ENCODE results near the gene KCNT2.
A peak's percentile ranks its signal among the peaks of the same experiment; 100 is the strongest.

Gene KCNT2

GRCh38 chr1:196344453-196344852 lies 263.8 kb downstream of the KCNT2 start:
- no peaks in the 10 kb centered on the region for H3K36me3 ChIP-seq (ENCODE audit: insufficient read depth, low read depth, low read length)
- H3K27ac ChIP-seq (ENCODE audit: low read length), result no peak overlapping the region
- H3K9me3 ChIP-seq (ENCODE audit: insufficient read depth, low read depth, low read length), result no peaks in the 10 kb centered on the region
- H3K9ac ChIP-seq (ENCODE audit: low read depth, low read length), result no peak overlapping the region
- peak overlapping the region; percentile 24; the same call in 1 of the 2 replicates for H3K4me3 ChIP-seq (ENCODE audit: low read length)
- peaks cover 27% of the 10 kb centered on the region; the same call in 1 of the 2 replicates for H3K4me1 ChIP-seq (ENCODE audit: insufficient read depth, low read length)
- H3K27me3 ChIP-seq (ENCODE audit: insufficient read depth, low read length), result no peaks in the 10 kb centered on the region

GRCh38 chr1:196324345-196324744 lies 283.9 kb downstream of the KCNT2 start:
- Histone ChIP-seq H3K27me3 (ENCODE audit: insufficient read depth, low read length) (no peaks in the 10 kb centered on the region), H3K27ac (ENCODE audit: low read length) (no peak overlapping the region), H3K4me1 (ENCODE audit: insufficient read depth, low read length) (peaks cover 9% of the 10 kb centered on the region; the same call in 1 of the 2 replicates), H3K9ac (ENCODE audit: low read depth, low read length) (no peak overlapping the region), H3K36me3 (ENCODE audit: insufficient read depth, low read depth, low read length) (peaks cover 16% of the 10 kb centered on the region; the same call in 1 of the 2 replicates), H3K9me3 (ENCODE audit: insufficient read depth, low read depth, low read length) (no peaks in the 10 kb centered on the region), H3K4me3 (ENCODE audit: low read length) (no peak overlapping the region)

- Histone ChIP-seq H3K27me3 (ENCODE audit: insufficient read depth, low read length) (no peaks in the 10 kb centered on the region), H3K4me1 (ENCODE audit: insufficient read depth, low read length) (peaks cover 9% of the 10 kb centered on the region; the same call in 1 of the 2 replicates), H3K4me3 (ENCODE audit: low read length) (no peak overlapping the region), H3K9ac (ENCODE audit: low read depth, low read length) (no peak overlapping the region), H3K36me3 (ENCODE audit: insufficient read depth, low read depth, low read length) (peaks cover 16% of the 10 kb centered on the region; the same call in 1 of the 2 replicates), H3K9me3 (ENCODE audit: insufficient read depth, low read depth, low read length) (no peaks in the 10 kb centered on the region), H3K27ac (ENCODE audit: low read length) (no peak overlapping the region)
Observed at GRCh38 chr1:196323869-196324268, 284.4 kb downstream of the KCNT2 start.

- H3K4me3 ChIP-seq (ENCODE audit: low read length), result no peak overlapping the region
- no peak overlapping the region for H3K27ac ChIP-seq (ENCODE audit: low read length)
Observed at GRCh38 chr1:196319301-196319700, 288.9 kb downstream of the KCNT2 start.

GRCh38 chr1:196317535-196318522 lies 290.4 kb downstream of the KCNT2 start:
- H3K4me3 ChIP-seq (ENCODE audit: low read length), result no peak overlapping the region
- no peaks in the 10 kb centered on the region for H3K27me3 ChIP-seq (ENCODE audit: insufficient read depth, low read length)
- H3K4me1 ChIP-seq (ENCODE audit: insufficient read depth, low read length), result peaks cover 3% of the 10 kb centered on the region; the same call in 1 of the 2 replicates

More at GRCh38 chr1:196319301-196319700, 288.9 kb downstream of the KCNT2 start:
- H3K9me3 ChIP-seq (ENCODE audit: insufficient read depth, low read depth, low read length), result no peaks in the 10 kb centered on the region
- H3K36me3 ChIP-seq (ENCODE audit: insufficient read depth, low read depth, low read length), result peaks cover 12% of the 10 kb centered on the region; the same call in 1 of the 2 replicates
- no peaks in the 10 kb centered on the region for H3K27me3 ChIP-seq (ENCODE audit: insufficient read depth, low read length)
- H3K4me1 ChIP-seq (ENCODE audit: insufficient read depth, low read length), result peaks cover 9% of the 10 kb centered on the region; the same call in 1 of the 2 replicates
- no peak overlapping the region for H3K9ac ChIP-seq (ENCODE audit: low read depth, low read length)

GRCh38 chr1:196312739-196313138 lies 295.5 kb downstream of the KCNT2 start:
- Histone ChIP-seq H3K9me3 (ENCODE audit: insufficient read depth, low read depth, low read length) (no peaks in the 10 kb centered on the region), H3K4me3 (ENCODE audit: low read length) (no peak overlapping the region; the same call in 1 of the 2 replicates), H3K4me1 (ENCODE audit: insufficient read depth, low read length) (peaks cover 3% of the 10 kb centered on the region; the same call in 1 of the 2 replicates), H3K9ac (ENCODE audit: low read depth, low read length) (no peak overlapping the region), H3K27me3 (ENCODE audit: insufficient read depth, low read length) (no peaks in the 10 kb centered on the region), H3K36me3 (ENCODE audit: insufficient read depth, low read depth, low read length) (peaks cover 12% of the 10 kb centered on the region; the same call in 1 of the 2 replicates), H3K27ac (ENCODE audit: low read length) (no peak overlapping the region)

More at GRCh38 chr1:196317535-196318522, 290.4 kb downstream of the KCNT2 start:
- H3K36me3 ChIP-seq (ENCODE audit: insufficient read depth, low read depth, low read length), result peaks cover 12% of the 10 kb centered on the region; the same call in 1 of the 2 replicates
- no peak overlapping the region for H3K9ac ChIP-seq (ENCODE audit: low read depth, low read length)
- H3K27ac ChIP-seq (ENCODE audit: low read length), result no peak overlapping the region
- no peaks in the 10 kb centered on the region for H3K9me3 ChIP-seq (ENCODE audit: insufficient read depth, low read depth, low read length)

GRCh38 chr1:196309386-196309785 lies 298.9 kb downstream of the KCNT2 start:
- Histone ChIP-seq H3K9ac (ENCODE audit: low read depth, low read length) (no peak overlapping the region), H3K27me3 (ENCODE audit: insufficient read depth, low read length) (no peaks in the 10 kb centered on the region), H3K4me3 (ENCODE audit: low read length) (no peak overlapping the region), H3K27ac (ENCODE audit: low read length) (no peak overlapping the region), H3K4me1 (ENCODE audit: insufficient read depth, low read length) (peaks cover 23% of the 10 kb centered on the region; the same call in 1 of the 2 replicates), H3K36me3 (ENCODE audit: insufficient read depth, low read depth, low read length) (no peaks in the 10 kb centered on the region), H3K9me3 (ENCODE audit: insufficient read depth, low read depth, low read length) (no peaks in the 10 kb centered on the region)

GRCh38 chr1:196308176-196308575 lies 300.1 kb downstream of the KCNT2 start:
- Histone ChIP-seq H3K9me3 (ENCODE audit: insufficient read depth, low read depth, low read length) (no peaks in the 10 kb centered on the region), H3K36me3 (ENCODE audit: insufficient read depth, low read depth, low read length) (no peaks in the 10 kb centered on the region), H3K27me3 (ENCODE audit: insufficient read depth, low read length) (no peaks in the 10 kb centered on the region), H3K4me3 (ENCODE audit: low read length) (no peak overlapping the region), H3K4me1 (ENCODE audit: insufficient read depth, low read length) (peaks cover 35% of the 10 kb centered on the region; the same call in 1 of the 2 replicates), H3K27ac (ENCODE audit: low read length) (no peak overlapping the region), H3K9ac (ENCODE audit: low read depth, low read length) (no peak overlapping the region)

- no peak overlapping the region for H3K27ac ChIP-seq (ENCODE audit: low read length)
- H3K4me3 ChIP-seq (ENCODE audit: low read length), result no peak overlapping the region
- H3K36me3 ChIP-seq (ENCODE audit: insufficient read depth, low read depth, low read length), result no peaks in the 10 kb centered on the region
- H3K9me3 ChIP-seq (ENCODE audit: insufficient read depth, low read depth, low read length), result no peaks in the 10 kb centered on the region
- peaks cover 40% of the 10 kb centered on the region; the same call in 1 of the 2 replicates for H3K4me1 ChIP-seq (ENCODE audit: insufficient read depth, low read length)
- no peaks in the 10 kb centered on the region for H3K27me3 ChIP-seq (ENCODE audit: insufficient read depth, low read length)
- no peak overlapping the region for H3K9ac ChIP-seq (ENCODE audit: low read depth, low read length)
Observed at GRCh38 chr1:196306421-196306820, 301.8 kb downstream of the KCNT2 start.

GRCh38 chr1:196305216-196305615 lies 303.0 kb downstream of the KCNT2 start:
- Histone ChIP-seq H3K4me3 (ENCODE audit: low read length) (no peak overlapping the region), H3K27me3 (ENCODE audit: insufficient read depth, low read length) (no peaks in the 10 kb centered on the region), H3K36me3 (ENCODE audit: insufficient read depth, low read depth, low read length) (no peaks in the 10 kb centered on the region), H3K9me3 (ENCODE audit: insufficient read depth, low read depth, low read length) (no peaks in the 10 kb centered on the region), H3K27ac (ENCODE audit: low read length) (no peak overlapping the region), H3K4me1 (ENCODE audit: insufficient read depth, low read length) (peaks cover 40% of the 10 kb centered on the region; the same call in 1 of the 2 replicates), H3K9ac (ENCODE audit: low read depth, low read length) (no peak overlapping the region)

GRCh38 chr1:196302981-196303380 lies 305.3 kb downstream of the KCNT2 start:
- H3K9me3 ChIP-seq (ENCODE audit: insufficient read depth, low read depth, low read length), result no peaks in the 10 kb centered on the region
- H3K36me3 ChIP-seq (ENCODE audit: insufficient read depth, low read depth, low read length), result no peaks in the 10 kb centered on the region
- H3K9ac ChIP-seq (ENCODE audit: low read depth, low read length), result no peak overlapping the region; the same call in 1 of the 2 replicates
- H3K4me3 ChIP-seq (ENCODE audit: low read length), result 0 out of 2 replicates have a peak overlapping the region, but pooled peaks have one; percentile 10
- H3K4me1 ChIP-seq (ENCODE audit: insufficient read depth, low read length), result peaks cover 40% of the 10 kb centered on the region; the same call in 1 of the 2 replicates
- no peak overlapping the region for H3K27ac ChIP-seq (ENCODE audit: low read length)
- no peaks in the 10 kb centered on the region for H3K27me3 ChIP-seq (ENCODE audit: insufficient read depth, low read length)
